ENCODE results near the gene ILDR1.

The ILDR1 gene

GRCh38 chr3:122021811-122022401 is at the start of gene ILDR1:
ILDR1 (minus strand) TSS chr3:122022247; CDS start chr3:122022077, 170 bp downstream.
- TF ChIP-seq EZH2 (IDR thresholded peaks at IDR 0.05) (no peak), FOXP2 (optimal IDR thresholded peaks at IDR 0.05; ENCODE audit: control extremely low read depth, extremely low read length, insufficient read depth) (no peak), POLR2AphosphoS5 (IDR thresholded peaks at IDR 0.05; ENCODE audit: borderline replicate concordance, low read depth, low read length) (no peak)
- Histone ChIP-seq H3K27ac (no peak within 1 kb of the TSS), H3K9me3 (ENCODE audit: low read depth, low read length) (no peaks in the 10 kb centered on the region), H3K9ac (ENCODE audit: insufficient read length) (no peak within 1 kb of the TSS), H3K4me3 (no peak within 1 kb of the TSS), H3K36me3 (ENCODE audit: insufficient read depth, low read length) (no peaks in the 10 kb centered on the region)
- DNase-seq (ENCODE audit: low read depth, low spot score), result no peak

- TF ChIP-seq POLR2AphosphoS5 (IDR thresholded peaks at IDR 0.05; ENCODE audit: borderline replicate concordance, low read depth, low read length), result no peak
- TF ChIP-seq EZH2 (IDR thresholded peaks at IDR 0.05), result no peak
- no peak for TF ChIP-seq FOXP2 (optimal IDR thresholded peaks at IDR 0.05; ENCODE audit: control extremely low read depth, extremely low read length, insufficient read depth)
- Histone ChIP-seq H3K27ac (no peak overlapping the region), H3K9ac (ENCODE audit: insufficient read length) (no peak overlapping the region), H3K4me3 (no peak overlapping the region), H3K36me3 (ENCODE audit: insufficient read depth, low read length) (no peaks in the 10 kb centered on the region), H3K9me3 (ENCODE audit: low read depth, low read length) (no peaks in the 10 kb centered on the region)
- DNase-seq (ENCODE audit: low read depth, low spot score), result no peak
Observed at GRCh38 chr3:122067588-122068240, 45.7 kb upstream of the ILDR1 start.

GRCh38 chr3:122067214-122067550 is 45.1 kb upstream of the ILDR1 start:
- TF ChIP-seq EZH2 (IDR thresholded peaks at IDR 0.05), result no peak
- DNase-seq (ENCODE audit: low read depth, low spot score), result no peak
- Histone ChIP-seq H3K27ac (no peak overlapping the region), H3K9me3 (ENCODE audit: low read depth, low read length) (no peaks in the 10 kb centered on the region), H3K36me3 (ENCODE audit: insufficient read depth, low read length) (no peaks in the 10 kb centered on the region), H3K9ac (ENCODE audit: insufficient read length) (no peak overlapping the region), H3K4me3 (no peak overlapping the region)

- Histone ChIP-seq H3K9me3 (ENCODE audit: low read depth, low read length) (no peaks in the 10 kb centered on the region), H3K27ac (no peak overlapping the region), H3K9ac (ENCODE audit: insufficient read length) (no peak overlapping the region), H3K4me3 (no peak overlapping the region), H3K36me3 (ENCODE audit: insufficient read depth, low read length) (no peaks in the 10 kb centered on the region)
- TF ChIP-seq FOXP2 (optimal IDR thresholded peaks at IDR 0.05; ENCODE audit: control extremely low read depth, extremely low read length, insufficient read depth) (no peak), EZH2 (IDR thresholded peaks at IDR 0.05) (no peak), POLR2AphosphoS5 (IDR thresholded peaks at IDR 0.05; ENCODE audit: borderline replicate concordance, low read depth, low read length) (no peak)
- DNase-seq (ENCODE audit: low read depth, low spot score), result no peak
Observed at GRCh38 chr3:122066331-122067213, 44.5 kb upstream of the ILDR1 start.

- no peak for DNase-seq (ENCODE audit: low read depth, low spot score)
- no peak overlapping the region for H3K9ac ChIP-seq (ENCODE audit: insufficient read length)
- no peaks in the 10 kb centered on the region for H3K9me3 ChIP-seq (ENCODE audit: low read depth, low read length)
- no peak overlapping the region for H3K4me3 ChIP-seq
- TF ChIP-seq FOXP2 (optimal IDR thresholded peaks at IDR 0.05; ENCODE audit: control extremely low read depth, extremely low read length, insufficient read depth) (no peak), EZH2 (IDR thresholded peaks at IDR 0.05) (no peak), POLR2AphosphoS5 (IDR thresholded peaks at IDR 0.05; ENCODE audit: borderline replicate concordance, low read depth, low read length) (no peak)
- no peak overlapping the region for H3K27ac ChIP-seq
- H3K36me3 ChIP-seq (ENCODE audit: insufficient read depth, low read length), result no peaks in the 10 kb centered on the region
Observed at GRCh38 chr3:122064326-122064725, 42.3 kb upstream of the ILDR1 start.

GRCh38 chr3:122063908-122064307 is 41.9 kb upstream of the ILDR1 start:
- no peaks in the 10 kb centered on the region for H3K9me3 ChIP-seq (ENCODE audit: low read depth, low read length)
- H3K27ac ChIP-seq, result no peak overlapping the region
- TF ChIP-seq POLR2AphosphoS5 (IDR thresholded peaks at IDR 0.05; ENCODE audit: borderline replicate concordance, low read depth, low read length), result no peak
- no peak for TF ChIP-seq EZH2 (IDR thresholded peaks at IDR 0.05)
- no peak for TF ChIP-seq FOXP2 (optimal IDR thresholded peaks at IDR 0.05; ENCODE audit: control extremely low read depth, extremely low read length, insufficient read depth)
- DNase-seq (ENCODE audit: low read depth, low spot score), result no peak
- no peak overlapping the region for H3K4me3 ChIP-seq
- no peak overlapping the region for H3K9ac ChIP-seq (ENCODE audit: insufficient read length)
- H3K36me3 ChIP-seq (ENCODE audit: insufficient read depth, low read length), result no peaks in the 10 kb centered on the region

GRCh38 chr3:122060040-122060698 is 38.1 kb upstream of the ILDR1 start:
- TF ChIP-seq FOXP2 (optimal IDR thresholded peaks at IDR 0.05; ENCODE audit: control extremely low read depth, extremely low read length, insufficient read depth) (no peak), EZH2 (IDR thresholded peaks at IDR 0.05) (no peak), POLR2AphosphoS5 (IDR thresholded peaks at IDR 0.05; ENCODE audit: borderline replicate concordance, low read depth, low read length) (no peak)
- DNase-seq (ENCODE audit: low read depth, low spot score), result no peak
- H3K27ac ChIP-seq, result no peak overlapping the region
- H3K9me3 ChIP-seq (ENCODE audit: low read depth, low read length), result no peaks in the 10 kb centered on the region
- H3K36me3 ChIP-seq (ENCODE audit: insufficient read depth, low read length), result no peaks in the 10 kb centered on the region
- H3K9ac ChIP-seq (ENCODE audit: insufficient read length), result no peak overlapping the region
- no peak overlapping the region for H3K4me3 ChIP-seq

- no peak overlapping the region for H3K9ac ChIP-seq (ENCODE audit: insufficient read length)
- no peak for TF ChIP-seq POLR2AphosphoS5 (IDR thresholded peaks at IDR 0.05; ENCODE audit: borderline replicate concordance, low read depth, low read length)
- TF ChIP-seq EZH2 (IDR thresholded peaks at IDR 0.05), result no peak
- no peak for TF ChIP-seq FOXP2 (optimal IDR thresholded peaks at IDR 0.05; ENCODE audit: control extremely low read depth, extremely low read length, insufficient read depth)
- no peak for DNase-seq (ENCODE audit: low read depth, low spot score)
- H3K9me3 ChIP-seq (ENCODE audit: low read depth, low read length), result no peaks in the 10 kb centered on the region
- H3K36me3 ChIP-seq (ENCODE audit: insufficient read depth, low read length), result no peaks in the 10 kb centered on the region
- no peak overlapping the region for H3K27ac ChIP-seq
- no peak overlapping the region for H3K4me3 ChIP-seq
Observed at GRCh38 chr3:122058294-122058693, 36.2 kb upstream of the ILDR1 start.

Data from SK-N-MC (cell line).